Spleen (tissue), 7 donors: ENCODE data around the gene ADAM23.

Source experiments
- CTCF ChIP-seq, 11 experiments: fragments of 200-600 bp in 7 of 11; fragments of 450-650 bp in 4 of 11; sonication (generic) in 4 of 11; IDR thresholded peaks in 8 of 11; conservative IDR thresholded peaks in 3 of 11; 1 replicate in 7 of 11; 2 replicates in 4 of 11; pipeline versions ENCODE4 v1.4.0 to v1.8.0; 2016 to 2021; ENCODE audit warnings: antibody characterized with exemption in 11 of 11, inconsistent platforms in 4 of 11, mild to moderate bottlenecking in 1 of 11
- POLR2A ChIP-seq, 3 donors: fragments of 450-650 bp; IDR thresholded peaks; one replicate each; pipeline ENCODE4 v1.5.1; 2017; ENCODE audit warnings: antibody characterized with exemption in 3 of 3, mild to moderate bottlenecking in 1 of 3
- POLR2AphosphoS5 ChIP-seq, 3 donors: sonication (generic); formaldehyde crosslinking; IDR thresholded peaks; one replicate each; pipeline ENCODE4 v1.5.1; 2017; ENCODE audit warnings: antibody characterized with exemption in 3 of 3
- donor health status: DM: no; HTN: no; CAD: no; lungs with moderate emphysema.
- donor health status: DM: no; HTN: no; CAD: no.
- donor health status: DM: no; HTN: no; CAD: no.

GRCh38 chr2:206641226-206641625, 197.9 kb downstream of the ADAM23 start:
- TF ChIP-seq POLR2A (IDR thresholded peaks at IDR 0.05) (no peak), CTCF (IDR thresholded peaks at IDR 0.05 in 8 of 11, conservative IDR thresholded peaks at IDR 0.05 in 3 of 11) (no peak), POLR2AphosphoS5 (IDR thresholded peaks at IDR 0.05) (no peak)
